WTC11 (cell line): ENCODE data around the gene AREL1.

Source experiments
- CTCF ChIP-seq: fragments of 200-600 bp; IDR thresholded peaks from 2 replicates; pipeline ENCODE4 v1.8.0; 2022; ENCODE audit warnings: antibody characterized with exemption
- E2F5 ChIP-seq: sonication (generic); formaldehyde crosslinking; IDR thresholded peaks from 2 replicates; pipeline ENCODE4 v1.8.1; 2022; ENCODE audit warnings: mild to moderate bottlenecking, moderate library complexity, missing genetic modification reagents
- IRF1 ChIP-seq: sonication (generic); formaldehyde crosslinking; IDR thresholded peaks from 2 replicates; pipeline ENCODE4 v1.8.0; 2023; ENCODE audit warnings: missing genetic modification reagents
- JUN ChIP-seq: sonication (generic); formaldehyde crosslinking; IDR thresholded peaks from 2 replicates; pipeline ENCODE4 v1.8.0; 2023; ENCODE audit warnings: mild to moderate bottlenecking, missing genetic modification reagents
- KAT7 ChIP-seq: sonication (generic); formaldehyde crosslinking; IDR thresholded peaks from 2 replicates; pipeline ENCODE4 v1.8.1; 2023; ENCODE audit warnings: missing genetic modification reagents, mild to moderate bottlenecking, borderline replicate concordance
- PREB ChIP-seq: sonication (generic); formaldehyde crosslinking; IDR thresholded peaks from 2 replicates; pipeline ENCODE4 v1.8.1; 2022; ENCODE audit warnings: mild to moderate bottlenecking, missing genetic modification reagents, moderate library complexity, borderline replicate concordance
- RELA ChIP-seq: sonication (generic); formaldehyde crosslinking; IDR thresholded peaks from 2 replicates; pipeline ENCODE4 v1.8.1; 2022; ENCODE audit warnings: missing genetic modification reagents, mild to moderate bottlenecking, borderline replicate concordance
- TEAD1 ChIP-seq: sonication (generic); formaldehyde crosslinking; IDR thresholded peaks from 2 replicates; pipeline ENCODE4 v1.8.0; 2022; ENCODE audit warnings: mild to moderate bottlenecking, missing genetic modification reagents
- USF1 ChIP-seq: sonication (generic); formaldehyde crosslinking; IDR thresholded peaks from 2 replicates; pipeline ENCODE4 v1.8.0; 2022; ENCODE audit warnings: mild to moderate bottlenecking, missing genetic modification reagents
- USF2 ChIP-seq: sonication (generic); formaldehyde crosslinking; IDR thresholded peaks from 2 replicates; pipeline ENCODE4 v1.8.1; 2023; ENCODE audit warnings: mild to moderate bottlenecking, missing genetic modification reagents, moderate library complexity
- ZBTB43 ChIP-seq: sonication (generic); formaldehyde crosslinking; IDR thresholded peaks from 2 replicates; pipeline ENCODE4 v1.8.1; 2023; ENCODE audit warnings: mild to moderate bottlenecking, missing genetic modification reagents
- ZMAT4 ChIP-seq: fragments of 250-450 bp; sonication (Bioruptor Pico); IDR thresholded peaks from 2 replicates; pipeline ENCODE4 v1.9.0; 2021; ENCODE audit warnings: mild to moderate bottlenecking

- TF ChIP-seq USF1 (CRISPR knock-in tag): no peak
- no peak for TF ChIP-seq CTCF
- TF ChIP-seq RELA: no peak
- no peak for TF ChIP-seq ZMAT4 (CRISPR knock-in tag)
- no peak for TF ChIP-seq PREB (CRISPR knock-in tag)
- no peak for TF ChIP-seq JUN
- TF ChIP-seq KAT7 (CRISPR knock-in tag): no peak
- no peak for TF ChIP-seq TEAD1
- TF ChIP-seq IRF1 (CRISPR knock-in tag): no peak
- TF ChIP-seq E2F5: no peak
- TF ChIP-seq USF2 (CRISPR knock-in tag): no peak
- TF ChIP-seq ZBTB43 (CRISPR knock-in tag): no peak
Observed at GRCh38 chr14:74756326-74756725, 43.4 kb upstream of the AREL1 start.
